HG03439 (cell line): ENCODE results near the gene PITPNC1.
"Not testable (repeated sequence)": the region's sequence is repeated elsewhere in the genome, so short reads cannot be mapped to it uniquely, and the experiment has no call there.

Experiments used
- ATAC-seq: cut with Tn5 transposase; IDR thresholded peaks from one replicate; pipeline ENCODE4 v1.9.1; 2021; ENCODE audit warnings: mild to moderate bottlenecking, moderate library complexity; ENCODE audit not compliant: unreplicated experiment

PITPNC1 gene

DNA sequence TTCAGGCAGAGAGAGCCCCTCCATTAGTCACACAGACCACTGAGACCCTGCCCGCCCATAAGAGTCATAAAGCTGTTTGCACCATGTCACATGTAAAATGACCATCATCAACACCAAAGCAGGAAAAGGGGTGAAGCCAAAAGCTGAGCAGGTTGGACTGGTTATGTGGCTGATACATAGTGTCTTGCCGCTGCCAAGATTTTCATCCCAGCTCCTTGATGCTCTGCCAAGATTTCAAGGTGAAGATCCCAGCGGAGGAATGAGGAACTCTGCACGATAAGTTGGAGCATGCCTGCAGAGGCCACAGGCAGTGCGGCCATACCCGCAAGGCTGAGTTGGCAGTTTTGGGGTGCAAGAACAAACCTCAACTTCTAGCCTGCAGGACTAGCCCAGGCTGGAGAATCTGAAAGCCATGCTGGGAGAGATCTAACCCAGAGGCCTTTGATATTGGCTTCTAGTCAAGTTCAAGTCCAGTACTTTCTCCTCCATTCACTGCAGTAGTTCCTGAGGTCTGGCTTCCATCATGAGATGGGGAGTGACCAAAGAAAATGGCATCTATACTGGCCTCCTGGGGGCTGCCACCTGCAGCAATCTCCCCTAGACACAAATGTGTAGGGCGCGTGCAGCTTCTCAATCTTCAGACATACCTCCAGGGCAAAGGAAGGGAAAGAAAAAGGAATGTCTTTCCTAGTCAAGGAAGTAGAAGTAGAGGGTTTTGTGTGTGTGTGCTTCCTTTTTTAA, 261.0 kb downstream of the PITPNC1 start:
- no peak for ATAC-seq

DNA sequence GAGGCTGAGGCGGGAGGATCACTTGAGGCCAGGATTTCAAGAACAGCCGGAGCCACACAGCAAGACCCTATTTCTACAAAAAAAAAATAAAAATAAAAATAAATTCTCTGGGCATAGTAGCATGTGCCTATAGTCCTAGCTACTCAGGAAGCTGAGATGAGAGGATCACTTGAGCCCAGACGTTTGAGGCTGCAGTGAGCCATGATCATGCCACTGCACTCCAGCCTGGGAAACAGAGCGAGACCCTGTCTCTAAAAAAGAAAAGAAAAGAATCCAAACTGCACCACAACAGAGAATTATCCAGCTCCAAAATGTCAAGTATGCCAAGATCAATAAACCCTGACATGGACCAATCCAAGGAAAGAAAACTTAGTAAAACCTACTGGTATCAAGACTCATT, 261.8 kb downstream of the PITPNC1 start:
- ATAC-seq: no peak

DNA sequence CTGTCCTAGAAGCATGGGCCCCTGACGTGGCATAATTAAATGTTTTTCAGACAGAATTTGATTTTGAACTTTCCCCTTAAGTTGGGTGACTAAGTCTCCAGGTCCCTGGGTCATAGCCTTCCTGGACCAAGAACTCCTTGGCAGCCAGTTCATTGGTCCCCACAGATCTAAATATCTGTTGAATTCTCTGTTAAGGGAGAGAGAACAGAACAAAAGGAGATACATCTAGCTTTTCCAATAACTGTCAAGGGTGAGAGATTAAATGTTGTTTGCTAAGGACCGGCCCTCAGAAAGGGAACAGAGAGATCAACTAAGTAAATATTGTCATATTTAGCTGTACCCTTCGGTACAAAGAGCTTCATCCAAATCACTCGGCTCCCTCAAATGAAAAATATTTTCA, 262.5 kb downstream of the PITPNC1 start:
- no peak for ATAC-seq

DNA sequence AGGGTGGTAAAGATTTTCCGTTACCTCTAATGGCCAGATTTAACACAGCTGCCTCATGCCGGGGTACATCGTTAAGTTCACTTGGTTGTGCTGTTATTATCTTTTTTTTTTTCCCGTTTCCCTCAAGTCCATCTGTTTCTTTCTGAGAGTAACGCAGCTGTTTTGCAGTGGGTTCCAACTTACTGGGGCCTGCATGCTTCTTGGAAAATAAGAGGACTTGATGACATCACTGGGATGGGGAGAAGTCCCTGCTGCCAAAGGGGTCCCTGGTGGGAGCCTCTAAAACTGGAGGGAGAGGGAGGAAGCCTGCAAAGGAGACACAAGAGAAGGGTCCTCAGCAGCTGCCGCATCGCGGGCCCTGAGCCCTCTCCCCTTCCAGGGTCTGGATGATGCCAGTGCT, 262.9 kb downstream of the PITPNC1 start:
- ATAC-seq: no peak

DNA sequence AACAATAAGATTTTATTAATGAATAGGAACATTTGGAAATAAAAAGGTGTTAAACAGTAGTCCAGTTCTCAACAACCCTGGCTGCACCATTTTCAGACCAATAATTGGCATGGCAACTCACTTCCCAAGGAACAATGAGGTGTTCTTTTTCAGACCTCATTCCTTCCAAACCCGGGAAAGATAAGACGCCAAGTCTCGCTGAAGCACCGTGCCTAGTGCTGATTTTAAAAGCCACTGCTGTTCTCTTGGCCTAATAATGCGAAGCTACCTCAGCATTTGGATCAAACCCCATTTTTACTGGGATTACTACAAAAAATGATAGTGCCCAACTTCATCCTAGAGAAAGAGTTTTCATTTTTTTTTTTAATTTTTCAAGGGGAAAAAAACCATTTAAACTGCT, 265.4 kb downstream of the PITPNC1 start:
- no peak for ATAC-seq

DNA sequence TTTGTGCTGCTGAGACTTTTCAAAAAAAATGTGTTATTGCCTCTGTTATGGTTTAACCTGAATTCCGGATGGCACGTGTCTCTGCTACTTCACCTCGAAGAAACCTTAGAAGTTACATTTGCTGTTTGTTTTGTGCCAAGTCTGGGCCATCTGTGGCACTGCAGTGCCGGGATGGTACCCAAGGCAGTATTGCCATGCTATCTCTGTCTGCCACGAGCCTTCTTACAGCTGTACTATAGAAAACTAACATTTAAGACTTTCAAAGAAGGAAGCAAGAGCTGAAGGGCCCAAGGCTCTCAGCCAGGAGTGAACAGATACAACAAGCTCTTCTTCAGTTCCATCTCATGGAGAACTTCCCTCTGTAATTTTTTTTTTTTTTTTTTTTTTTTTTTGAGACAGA, 267.0 kb downstream of the PITPNC1 start:
- no peak for ATAC-seq

DNA sequence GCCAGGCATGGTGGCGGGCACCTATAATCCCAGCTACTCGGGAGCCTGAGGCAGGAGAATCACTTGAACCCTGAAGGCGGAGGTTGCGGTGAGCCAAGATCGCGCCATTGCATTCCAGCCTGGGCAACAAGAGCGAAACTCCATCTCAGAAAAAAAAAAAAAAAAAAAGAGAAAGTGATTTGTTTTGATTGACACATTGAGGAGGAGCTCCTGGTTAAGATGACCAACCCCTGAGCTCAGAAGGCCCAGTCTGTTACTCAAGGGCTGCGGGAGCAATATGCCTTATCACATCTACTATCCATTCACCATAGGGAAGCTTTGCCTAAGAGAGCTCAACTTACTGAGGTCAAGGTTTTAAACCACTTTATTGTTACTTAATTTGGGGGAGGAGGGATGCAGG, 268.1 kb downstream of the PITPNC1 start:
- not testable (repeated sequence) for ATAC-seq

DNA sequence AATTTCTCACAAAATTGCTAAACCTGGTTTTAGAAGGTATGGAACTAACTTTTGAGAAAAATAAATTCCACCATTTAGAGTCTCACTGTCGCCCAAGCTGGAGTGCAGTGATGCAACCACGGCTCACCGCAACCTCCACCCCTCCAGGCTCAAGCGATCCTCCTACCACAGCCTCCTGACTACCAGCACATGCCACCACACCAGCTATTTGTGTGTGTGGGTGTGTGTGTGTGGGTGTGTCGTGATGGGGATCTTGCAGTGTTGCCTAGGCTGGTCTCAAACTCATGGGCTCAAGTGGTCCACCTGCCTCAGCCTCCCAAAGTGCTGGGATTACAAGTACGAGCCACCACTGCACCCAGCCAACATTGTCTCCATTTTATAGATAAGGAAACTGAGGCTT, 269.4 kb downstream of the PITPNC1 start:
- ATAC-seq: no peak

DNA sequence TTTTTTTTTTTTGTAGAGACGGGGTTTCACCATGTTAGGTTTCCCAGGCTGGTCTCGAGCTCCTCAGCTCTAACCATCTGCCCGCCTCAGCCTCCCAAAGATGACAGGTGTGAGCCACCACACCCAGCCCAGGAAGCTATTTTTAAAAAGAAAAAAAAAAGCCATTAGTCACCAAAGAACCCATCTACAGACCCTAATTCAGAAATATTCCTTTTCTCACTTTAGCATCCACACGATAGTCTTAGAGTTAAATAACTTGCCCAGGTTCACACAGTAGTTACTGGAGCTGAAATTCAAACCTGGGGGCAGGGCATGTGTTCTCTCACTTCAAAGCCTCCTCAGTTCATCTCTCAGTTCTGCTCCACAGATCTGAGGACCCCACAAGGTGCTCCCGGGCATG, 270.4 kb downstream of the PITPNC1 start:
- no peak for ATAC-seq

DNA sequence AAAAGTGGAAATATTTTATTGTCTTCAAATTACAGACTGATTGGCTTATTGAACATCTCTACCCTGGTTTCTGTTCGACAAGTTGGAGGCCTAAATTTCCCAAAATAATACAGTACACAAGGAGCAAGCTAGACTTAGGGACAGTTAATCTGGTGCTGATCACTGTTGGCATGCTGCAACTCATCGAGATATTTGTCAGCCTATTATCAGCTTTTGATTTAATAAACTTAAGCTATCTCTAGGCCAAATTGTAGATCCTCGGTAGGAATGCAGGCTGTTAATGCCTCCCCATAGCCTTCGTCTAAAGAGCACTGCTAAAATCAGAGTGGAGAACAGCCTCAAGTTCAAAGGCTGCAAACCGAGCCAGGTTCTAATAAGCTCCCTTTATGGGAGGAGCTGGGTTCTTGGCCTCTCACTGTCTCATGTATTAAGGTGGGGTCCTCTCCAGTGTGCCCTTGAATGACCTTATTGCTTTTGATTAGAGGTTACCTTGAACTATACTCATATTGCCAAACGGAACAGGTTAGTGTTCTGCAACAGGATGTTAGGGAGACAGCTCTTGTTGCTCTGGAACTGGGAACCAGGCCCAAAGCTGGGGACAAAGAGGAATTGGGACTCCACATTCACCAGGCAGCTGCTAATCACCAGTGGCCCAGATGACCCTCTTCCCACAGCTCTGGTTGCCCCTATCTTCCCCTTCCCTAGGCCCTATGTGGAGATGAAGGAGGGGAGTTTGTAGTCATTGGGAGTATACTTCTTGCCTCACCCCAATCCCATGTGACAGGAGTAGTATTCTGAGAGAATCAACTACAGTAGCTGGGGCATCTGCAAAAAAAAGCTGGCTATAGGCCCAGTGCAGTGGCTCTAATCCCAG, 271.2 kb downstream of the PITPNC1 start:
- ATAC-seq: no peak

DNA sequence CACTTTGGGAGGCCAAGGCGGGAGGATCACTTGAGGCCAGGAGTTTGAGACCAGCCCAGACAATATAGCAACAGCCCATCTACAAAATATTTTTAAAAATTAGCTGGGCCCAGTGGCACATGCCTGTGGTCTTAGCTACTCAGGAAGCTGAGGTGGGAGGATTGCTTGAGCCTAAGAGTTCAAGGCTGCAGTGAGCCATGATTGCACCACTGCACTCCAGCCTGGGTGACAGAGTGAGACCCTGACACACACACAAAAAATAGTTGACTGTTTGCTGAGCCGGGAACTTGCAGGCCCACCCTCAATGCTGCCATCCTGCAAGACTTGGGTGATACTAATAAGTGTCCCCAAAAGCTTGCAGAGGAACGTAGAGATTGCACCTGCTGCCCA, 271.8 kb downstream of the PITPNC1 start:
- ATAC-seq: not testable (repeated sequence)

DNA sequence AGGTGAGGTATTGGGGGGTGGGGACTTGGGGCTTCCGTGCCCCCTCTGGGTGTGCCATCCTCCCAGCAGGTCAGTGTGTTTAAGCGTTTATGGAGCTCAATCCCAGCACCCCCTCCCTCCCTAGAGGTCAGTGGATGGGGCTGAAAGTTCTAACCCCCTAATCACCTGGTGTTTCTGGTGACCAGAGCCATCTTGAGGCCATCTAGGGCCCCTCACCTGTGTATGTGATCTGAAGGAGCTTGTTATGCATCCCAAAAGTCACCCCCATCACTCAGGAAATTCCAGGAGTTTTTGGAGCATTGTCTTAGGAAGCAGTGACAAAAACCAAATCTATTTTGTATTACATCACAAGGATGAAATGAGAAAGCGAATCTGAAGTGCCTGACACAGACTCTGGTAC, 272.8 kb downstream of the PITPNC1 start:
- ATAC-seq: no peak

DNA sequence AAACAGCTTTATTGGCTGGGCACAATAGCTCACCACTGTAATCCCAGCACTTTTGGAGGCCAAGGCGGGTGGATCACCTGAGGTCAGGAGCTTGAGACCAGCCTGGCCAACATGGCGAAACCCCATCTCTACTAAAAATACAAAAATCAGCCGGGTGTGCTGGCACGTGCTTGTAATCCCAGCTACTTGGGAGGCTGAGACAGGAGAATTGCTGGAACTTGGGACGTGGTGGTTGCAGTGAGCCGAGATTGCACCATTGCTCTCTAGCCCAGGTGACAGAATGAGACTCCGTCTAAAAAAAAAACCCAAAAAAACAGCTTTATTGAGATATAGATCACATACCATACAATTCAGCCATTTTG, 274.1 kb downstream of the PITPNC1 start:
- not testable (repeated sequence) for ATAC-seq

DNA sequence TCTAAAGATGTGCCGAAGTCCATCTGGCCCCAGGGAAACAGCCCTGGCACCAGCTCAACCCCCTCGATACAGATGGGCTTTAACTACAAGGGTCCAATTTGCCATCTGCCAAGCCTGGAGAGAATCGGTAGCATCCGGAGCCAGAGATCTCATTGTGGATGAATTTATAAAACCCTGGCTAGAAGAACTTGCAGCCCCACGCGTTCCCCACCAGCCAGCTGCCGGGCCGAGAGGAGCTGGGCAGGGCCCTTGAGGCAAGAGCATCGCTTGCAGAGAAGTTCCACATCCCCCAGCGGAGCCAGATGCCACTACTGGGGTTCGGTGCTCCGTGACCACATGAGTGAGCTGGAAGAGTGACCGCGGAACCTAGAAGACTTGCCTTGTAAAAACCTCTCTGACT, 275.4 kb downstream of the PITPNC1 start:
- ATAC-seq: no peak

DNA sequence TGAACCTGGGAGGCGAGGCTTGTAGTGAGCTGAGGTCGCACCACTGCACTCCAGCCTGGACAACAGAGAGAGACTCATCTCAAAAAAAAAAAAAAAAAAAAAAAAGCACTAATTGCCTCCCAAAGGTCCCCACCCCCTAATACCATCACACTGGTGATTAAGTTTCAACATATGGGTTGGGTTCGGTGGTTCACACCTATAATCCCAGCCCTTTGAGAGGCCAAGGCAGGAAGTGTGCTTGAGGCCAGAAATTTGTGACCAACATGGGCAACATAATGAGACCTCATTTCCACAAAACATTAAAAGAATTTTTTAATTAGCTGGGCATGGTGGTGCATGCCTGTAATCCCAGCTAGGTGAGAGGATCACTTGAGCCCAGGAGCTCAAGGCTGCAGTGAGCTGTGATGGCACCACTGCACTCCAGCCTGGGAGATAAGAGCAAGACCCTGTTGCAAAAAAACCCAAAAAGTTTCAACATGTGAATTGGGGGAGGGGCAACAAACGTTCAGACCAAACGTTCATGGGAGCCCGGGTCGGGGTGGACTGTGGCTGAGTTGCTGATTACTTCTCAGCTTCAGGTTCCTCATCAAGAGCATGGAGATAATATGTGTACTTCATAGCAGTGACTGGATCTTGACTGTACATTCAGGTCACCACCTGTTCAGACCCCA, 278.5 kb downstream of the PITPNC1 start:
- no peak for ATAC-seq

DNA sequence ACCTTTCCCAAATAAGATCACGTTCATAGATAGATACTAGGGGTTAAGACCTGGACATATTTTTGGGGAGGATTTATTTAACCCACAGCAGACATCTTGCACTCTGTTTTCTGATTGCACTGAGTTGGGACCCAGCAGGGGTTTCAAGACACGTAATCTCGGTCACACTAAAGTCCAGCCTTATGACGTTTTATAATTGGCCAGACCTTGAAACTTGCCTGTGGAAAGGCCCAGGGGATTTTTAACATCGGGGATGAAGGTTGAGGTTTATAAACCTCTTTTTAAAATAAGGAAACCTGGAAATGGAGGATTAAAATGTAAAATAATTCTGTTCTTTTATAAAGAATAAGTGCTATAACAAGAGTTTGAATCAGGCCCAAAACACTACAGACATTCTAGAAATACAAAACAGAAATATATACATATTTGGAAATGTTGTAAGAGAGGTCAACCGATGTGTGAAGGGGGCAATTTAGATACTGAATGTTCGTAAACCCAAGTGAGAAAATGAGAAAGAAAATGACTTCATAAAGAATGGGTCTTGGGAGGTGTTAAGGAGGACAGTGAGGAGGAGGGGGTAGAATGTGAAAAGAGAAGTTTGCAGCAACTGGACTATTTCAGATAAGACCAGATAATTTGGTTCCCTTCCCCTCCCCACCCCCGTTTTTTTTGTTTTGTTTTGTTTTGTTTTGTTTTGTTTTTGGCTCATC, 279.6 kb downstream of the PITPNC1 start:
- peak; percentile 64 for ATAC-seq

DNA sequence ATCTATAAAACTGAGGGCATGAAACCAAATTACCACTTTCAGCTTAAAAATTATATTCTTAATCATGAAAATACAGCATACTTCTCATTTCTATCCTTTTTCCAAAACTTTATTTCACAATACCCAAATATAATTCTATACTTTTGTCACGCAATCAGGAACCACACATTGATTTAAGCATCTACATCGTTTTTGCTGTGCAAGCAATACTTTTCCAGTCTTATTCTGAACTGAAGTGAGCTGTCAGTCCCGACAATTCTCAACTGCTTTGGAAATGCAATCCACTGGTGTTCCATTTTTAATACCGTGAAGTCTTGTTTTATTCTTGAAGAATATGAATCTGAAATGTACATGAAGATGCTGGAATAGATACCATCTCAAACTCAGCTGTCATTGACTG, 280.5 kb downstream of the PITPNC1 start:
- no peak for ATAC-seq

DNA sequence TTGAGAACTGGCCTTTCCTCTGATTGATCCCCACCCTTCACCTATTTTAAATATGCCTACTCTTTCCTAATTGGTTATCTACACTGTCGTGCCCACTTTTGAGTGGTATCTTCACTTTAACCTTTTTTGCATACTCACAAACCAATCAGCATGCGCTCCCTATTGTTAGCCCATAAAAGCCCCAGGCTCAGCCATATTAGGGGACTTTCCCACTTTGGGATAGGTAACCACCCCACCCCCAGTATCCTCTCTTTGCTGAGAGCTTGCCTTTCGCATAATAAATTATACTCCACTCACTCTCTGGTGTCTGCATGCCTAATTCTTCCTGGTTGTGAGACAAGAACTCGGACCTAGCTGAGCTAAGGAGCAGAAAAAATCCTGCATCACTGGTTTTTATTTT, 281.2 kb downstream of the PITPNC1 start:
- no peak for ATAC-seq

DNA sequence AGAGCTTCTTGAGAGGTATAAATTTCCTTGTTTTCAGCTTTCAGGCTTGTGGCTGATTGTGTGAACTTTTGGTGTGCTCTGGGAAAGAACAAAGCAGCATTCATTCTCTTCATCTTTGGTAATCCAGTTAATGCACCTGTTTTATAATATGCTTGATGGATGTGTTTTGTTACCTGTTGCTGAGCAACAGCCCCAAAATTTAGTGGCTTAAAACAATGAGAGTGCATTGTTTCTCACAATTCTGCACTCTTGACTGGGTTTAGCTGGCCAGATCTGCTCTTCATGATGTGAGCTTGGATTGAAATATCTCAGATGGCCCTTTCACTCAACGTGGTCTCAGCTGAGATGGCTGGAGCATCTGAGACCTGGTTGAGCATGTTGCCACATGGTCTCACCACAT, 281.9 kb downstream of the PITPNC1 start:
- no peak for ATAC-seq

DNA sequence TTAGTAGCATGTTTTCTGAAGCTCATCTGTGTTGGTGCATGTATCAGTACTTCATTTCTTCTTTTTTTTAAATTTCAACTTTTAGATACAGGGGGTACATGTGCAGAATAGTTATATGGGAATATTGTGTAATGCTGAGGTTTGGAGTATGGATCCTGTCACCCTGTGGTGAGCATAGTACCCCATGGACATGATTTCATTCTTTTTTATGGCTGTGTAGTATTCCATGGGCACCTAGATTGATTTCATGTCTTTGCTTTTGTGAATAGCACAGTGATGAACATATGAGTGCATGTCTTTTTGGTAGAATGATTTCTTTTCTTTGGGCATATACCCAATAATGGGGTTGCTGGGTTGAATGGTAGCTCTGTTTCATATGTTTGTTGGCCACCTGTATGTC, 285.6 kb downstream of the PITPNC1 start:
- no peak for ATAC-seq

DNA sequence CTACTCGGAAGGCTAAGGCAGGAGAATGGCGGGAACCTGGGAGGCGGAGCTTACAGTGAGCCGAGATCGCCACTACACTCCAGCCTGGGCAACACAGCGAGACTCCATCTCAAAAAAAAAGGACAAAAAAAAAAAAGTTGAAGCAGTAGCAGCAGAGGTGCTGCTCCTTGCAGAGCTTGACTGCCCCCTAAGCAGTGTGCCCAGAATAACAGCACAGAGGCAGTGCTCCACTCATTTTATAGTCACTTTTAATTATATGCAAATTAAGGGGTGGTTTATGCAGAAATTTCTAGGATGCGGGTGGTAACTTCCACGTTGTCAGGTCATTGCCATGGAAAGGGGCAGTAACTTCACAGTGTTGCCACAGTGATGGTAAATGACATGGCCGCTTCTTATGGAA, 286.4 kb downstream of the PITPNC1 start:
- no peak for ATAC-seq
